B cell (primary cell): ENCODE results near the gene KAZN. TPM values are rescaled to one million over a fixed set of nuclear protein-coding genes. Genes with fewer than 3 reads are reported as not detected.

Experiments
- ATAC-seq: fragments of 200-7000 bp; cut with Tn5 transposase; one replicate; pipeline ENCODE4 v1.10.0; 2021; ENCODE audit warnings: low read depth, mild to moderate bottlenecking, moderate number of reproducible peaks, moderate library complexity
- CTCF ChIA-PET: fragments of 350-600 bp; sonication (Branson Sonifier 250); formaldehyde crosslinking; loops from one replicate; lab custom pipeline; 2021; ENCODE audit warnings: antibody characterized with exemption, inconsistent platforms; lab: Charles Lee
- POLR2A ChIA-PET: fragments of 350-600 bp; sonication (Branson Sonifier 250); formaldehyde crosslinking; loops from one replicate; lab custom pipeline; 2021; ENCODE audit warnings: antibody characterized with exemption; lab: Charles Lee
- DNase-seq: peaks from one replicate; pipeline ENCODE4 v3.0.0; 2013
- H2AFZ ChIP-seq: 2 replicates; pipeline ENCODE4 v1.6.1; 2012; ENCODE audit warnings: mild to moderate bottlenecking, low read depth, low read length; ENCODE audit not compliant: insufficient read depth, poor library complexity, severe bottlenecking
- H3K27ac ChIP-seq, 2 donors: 1 replicate in 1 of 2; 2 replicates in 1 of 2; pipeline ENCODE4 v1.5.1; 2012 to 2013; ENCODE audit warnings: low read length in 2 of 2, mild to moderate bottlenecking in 2 of 2, moderate library complexity in 1 of 2
- H3K27me3 ChIP-seq, 4 experiments: fragments of 200-600 bp in 1 of 4; sonication (generic) in 1 of 4; replicated peaks in 1 of 4; 1 replicate in 2 of 4; 2 replicates in 2 of 4; pipeline versions ENCODE4 v1.6.1 to v1.7.0; 2013 to 2016; ENCODE audit warnings: low read length in 3 of 4, mild to moderate bottlenecking in 2 of 4, mixed read lengths in 1 of 4, moderate library complexity in 1 of 4; ENCODE audit not compliant: insufficient read depth in 4 of 4, control insufficient read depth in 3 of 4; ENCODE audit errors: control extremely low read depth in 1 of 4
- H3K36me3 ChIP-seq, 2 experiments: replicated peaks in 1 of 2; 1 replicate in 1 of 2; 2 replicates in 1 of 2; pipeline versions ENCODE4 v1.6.1 to v1.7.1; 2013; ENCODE audit warnings: low read length in 1 of 2; ENCODE audit not compliant: insufficient read depth in 2 of 2, control insufficient read depth in 1 of 2; ENCODE audit errors: control extremely low read depth in 1 of 2, extremely low read depth in 1 of 2
- H3K4me1 ChIP-seq, 2 donors: fragments of 200-600 bp in 1 of 2; sonication (generic) in 1 of 2; 1 replicate in 1 of 2; 2 replicates in 1 of 2; pipeline versions ENCODE4 v1.5.1 to v1.6.1; 2013 to 2017; ENCODE audit warnings: low read length in 2 of 2; ENCODE audit not compliant: control insufficient read depth in 2 of 2, insufficient read depth in 2 of 2
- H3K4me2 ChIP-seq: replicated peaks from 2 replicates; pipeline ENCODE3; 2012; ENCODE audit warnings: mild to moderate bottlenecking, low read depth, low read length; ENCODE audit not compliant: poor library complexity, severe bottlenecking
- H3K4me3 ChIP-seq, 5 experiments: fragments of 200-600 bp in 1 of 5; sonication (generic) in 1 of 5; 1 replicate in 3 of 5; 2 replicates in 2 of 5; pipeline versions ENCODE4 v1.5.1 to v1.7.0; 2011 to 2016; ENCODE audit warnings: low read length in 4 of 5, mild to moderate bottlenecking in 4 of 5, low read depth in 2 of 5, control low read depth in 1 of 5, moderate library complexity in 1 of 5; ENCODE audit not compliant: insufficient read depth in 1 of 5; ENCODE audit errors: control extremely low read depth in 1 of 5, extremely low read depth in 1 of 5
- H3K79me2 ChIP-seq: fragments of 200-600 bp; sonication (generic); one replicate; pipeline ENCODE4 v1.6.0; 2016; ENCODE audit warnings: low read length; ENCODE audit not compliant: control insufficient read depth, insufficient read depth
- H3K9ac ChIP-seq: fragments of 200-600 bp; sonication (generic); 2 replicates; pipeline ENCODE4 v1.6.1; 2017; ENCODE audit warnings: mild to moderate bottlenecking, low read length, moderate library complexity
- H3K9me3 ChIP-seq, 3 donors: one replicate each; pipeline versions ENCODE4 v1.6.1 to v1.7.1; 2013; ENCODE audit warnings: low read length in 2 of 3; ENCODE audit not compliant: control insufficient read depth in 2 of 3, insufficient read depth in 1 of 3; ENCODE audit errors: control extremely low read depth in 1 of 3
- H4K20me1 ChIP-seq: 2 replicates; pipeline ENCODE4 v1.6.0; 2012; ENCODE audit warnings: mild to moderate bottlenecking, low read length; ENCODE audit not compliant: insufficient read depth, control insufficient read depth, poor library complexity, severe bottlenecking
- H3K27ac Mint-ChIP-seq: one replicate; pipeline ENCODE4 v1.8.0; 2021; ENCODE audit warnings: mixed read lengths
- H3K27me3 Mint-ChIP-seq: one replicate; pipeline ENCODE4 v1.8.0; 2021; ENCODE audit warnings: mixed read lengths
- H3K4me1 Mint-ChIP-seq: one replicate; pipeline ENCODE4 v1.8.0; 2021; ENCODE audit warnings: mixed read lengths
- H3K4me3 Mint-ChIP-seq: one replicate; pipeline ENCODE4 v1.8.0; 2021; ENCODE audit warnings: mixed read lengths
- H3K9me3 Mint-ChIP-seq: one replicate; pipeline ENCODE4 v1.8.0; 2022; ENCODE audit warnings: mixed read lengths; ENCODE audit not compliant: insufficient read depth
- CTCF ChIP-seq: fragments of 200-600 bp; IDR thresholded peaks from one replicate; pipeline ENCODE4 v1.8.0; 2022; ENCODE audit warnings: antibody characterized with exemption, mild to moderate bottlenecking
- EZH2 ChIP-seq: IDR thresholded peaks from 2 replicates; pipeline ENCODE4 v1.6.1; 2012; ENCODE audit warnings: borderline replicate concordance, low read depth, mild to moderate bottlenecking, moderate library complexity, low read length; ENCODE audit not compliant: insufficient read depth, poor library complexity, severe bottlenecking
- WGBS: methylation state at CpG from one replicate; pipeline ENCODE4 v1.1.5; 2013; ENCODE audit warnings: missing lambda C conversion rate; ENCODE audit not compliant: insufficient coverage; 5-methylcytosine and 5-hydroxymethylcytosine counted together
- intact Hi-C: fragments of 100-400 bp; cut with micrococcal nuclease; formaldehyde crosslinking; loops from one replicate; pipeline ENCODE4 v1.10.0; 2022
- polyA plus RNA-seq: library from polyadenylated mRNA; depleted of rRNA; stranded (reverse); fragments of >200 nt; gene quantifications from 2 replicates; pipeline ENCODE4 v1.2.3, GENCODE V29; 2012
- total RNA-seq, 2 donors: library from RNA; stranded (reverse); fragments of 120-200 nt in 1 of 2; gene quantifications; 1 replicate in 1 of 2; 2 replicates in 1 of 2; pipeline versions ENCODE4 v1.2.3 to v1.2.4, GENCODE V29; 2013 to 2022

KAZN gene
- total and polyA plus RNA-seq, 2 donors (not counting 1 experiment from before 2014, with no cell fraction given) = 0.13 to 0.39 TPM

- H3K27ac Mint-ChIP-seq = no peak overlapping the region
- DNase-seq (no peak), ATAC-seq (no peak)
- H3K4me1 Mint-ChIP-seq = peaks cover 6% of the 10 kb centered on the region
- Histone ChIP-seq H3K27me3 (peaks cover 0 to 22% (median 6%) of the 10 kb centered on the region in 4 experiments), H3K4me1 (peaks cover 4 to 6% of the 10 kb centered on the region in 2 donors), H3K27ac (no peak overlapping the region), H3K9ac (no peak overlapping the region), H3K4me2 (no peak overlapping the region), H3K4me3 (no peak overlapping the region), H3K36me3 (no peaks in the 10 kb centered on the region), H4K20me1 (no peaks in the 10 kb centered on the region), H3K9me3 (peaks cover 0 to 7% (median 0%) of the 10 kb centered on the region in 3 donors), H3K79me2 (no peaks in the 10 kb centered on the region), H2AFZ (peak overlapping the region; percentile 10)
- H3K4me3 Mint-ChIP-seq = no peak overlapping the region
- peaks cover 25% of the 10 kb centered on the region for H3K27me3 Mint-ChIP-seq
- intact Hi-C loops = no loop called here
- CTCF ChIA-PET = interaction anchor here (0.9 kb wide), 1 partner anchor 12 kb away, joined by 4 read pairs; no protein-coding TSS in a partner anchor
- TF ChIP-seq EZH2 (no peak), CTCF (no peak)
- WGBS = 40% methylated on average over 20 of the region's 21 CpGs
- H3K9me3 Mint-ChIP-seq = no peaks in the 10 kb centered on the region
- POLR2A ChIA-PET = no interaction called here
Measured at GRCh38 chr1:15100880-15101760, 502.6 kb downstream of the KAZN start.

GRCh38 chr1:15101801-15102200, 503.3 kb downstream of the KAZN start:
- Histone ChIP-seq H3K27ac (no peak overlapping the region), H3K4me3 (no peak overlapping the region), H4K20me1 (no peaks in the 10 kb centered on the region), H3K9ac (no peak overlapping the region), H3K79me2 (no peaks in the 10 kb centered on the region), H2AFZ (no peak overlapping the region), H3K9me3 (peaks cover 0 to 7% (median 0%) of the 10 kb centered on the region in 3 donors), H3K36me3 (no peaks in the 10 kb centered on the region), H3K27me3 (peaks cover 0 to 22% (median 6%) of the 10 kb centered on the region in 4 experiments), H3K4me2 (no peak overlapping the region), H3K4me1 (peaks cover 0 to 6% of the 10 kb centered on the region in 2 donors)
- POLR2A ChIA-PET = no interaction called here
- CTCF ChIA-PET = interaction anchor here (0.7 to 0.9 kb wide), 2 partner anchors 13 to 1136 kb away, joined by 3 to 4 read pairs; no protein-coding TSS in a partner anchor
- Mint-ChIP-seq H3K9me3 (no peaks in the 10 kb centered on the region), H3K27me3 (peaks cover 25% of the 10 kb centered on the region), H3K4me1 (peaks cover 6% of the 10 kb centered on the region), H3K4me3 (no peak overlapping the region), H3K27ac (no peak overlapping the region)
- no peak for TF ChIP-seq CTCF
- no peak for TF ChIP-seq EZH2
- DNase-seq (no peak), ATAC-seq (no peak)
- 94% methylated on average over 2 of the region's 4 CpGs for WGBS
- intact Hi-C loops = no loop called here
